Measurements from ENCODE around the gene TNPO1.

DNA sequence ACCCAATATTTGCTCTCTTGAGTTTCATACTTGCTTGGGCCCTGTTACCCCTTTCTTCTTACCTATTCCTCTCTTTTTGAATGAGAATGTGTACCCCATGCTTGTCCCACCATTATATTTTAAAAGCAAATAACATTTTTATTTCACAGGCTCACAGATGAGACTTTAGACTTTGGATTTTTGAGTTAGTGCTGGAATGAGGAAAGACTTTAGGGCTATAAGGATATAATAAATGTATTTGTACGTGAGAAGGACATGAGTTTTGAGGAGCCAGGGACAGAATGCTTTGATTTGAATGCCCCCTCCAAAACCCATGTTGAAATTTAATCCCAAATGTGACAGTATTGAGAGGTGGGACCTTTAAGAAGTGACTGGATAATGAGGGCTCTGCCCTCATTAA lies 33.1 kb upstream of the TNPO1 start:
- no peak for TF ChIP-seq CREB1 (IDR thresholded peaks at IDR 0.05; ENCODE audit: low read depth)
- no peak for TF ChIP-seq CEBPB (IDR thresholded peaks at IDR 0.05)
- TF ChIP-seq RAD21 (IDR thresholded peaks at IDR 0.05; ENCODE audit: low read depth): no peak
- TF ChIP-seq YY1 (IDR thresholded peaks at IDR 0.05; ENCODE audit: low read depth): no peak
- no peak for TF ChIP-seq TCF12 (IDR thresholded peaks at IDR 0.05; ENCODE audit: low read depth)
- TF ChIP-seq MAX (IDR thresholded peaks at IDR 0.05): no peak
- TF ChIP-seq TAF1 (IDR thresholded peaks at IDR 0.05; ENCODE audit: low read depth): no peak
- no peak for TF ChIP-seq REST (IDR thresholded peaks at IDR 0.05; ENCODE audit: low read depth)
- no peak for TF ChIP-seq ZBTB7A (IDR thresholded peaks at IDR 0.05; ENCODE audit: low read depth)
- no peak for TF ChIP-seq TEAD4 (IDR thresholded peaks at IDR 0.05)
- TF ChIP-seq EP300 (IDR thresholded peaks at IDR 0.05; ENCODE audit: borderline replicate concordance): no peak

Measured in Ishikawa (cell line).